H1 (cell line): ENCODE data around the gene NXPH4. TPM values are rescaled to one million over a fixed set of nuclear protein-coding genes. Genes with fewer than 3 reads are reported as not detected.

ENCODE experiments used
- CTCF ChIA-PET: fragments of 300-600 bp; sonication (Branson Sonifier 250); formaldehyde crosslinking; loops from one replicate; lab custom pipeline; 2021; ENCODE audit not compliant: partially characterized antibody; lab: Charles Lee
- POLR2A ChIA-PET: fragments of 300-600 bp; sonication (Branson Sonifier 250); formaldehyde crosslinking; loops from one replicate; lab custom pipeline; 2021; ENCODE audit warnings: inconsistent platforms; ENCODE audit not compliant: partially characterized antibody; lab: Charles Lee
- DNase-seq, 2 experiments: peaks; one replicate each; pipeline versions ENCODE4 v3.0.0 to v3.0.0-alpha.2; 2010 to 2022; ENCODE audit warnings: low spot score in 2 of 2, low read depth in 1 of 2, mixed read lengths in 1 of 2
- FAIRE-seq: peaks from 2 replicates; lab custom pipeline; 2011; peaks lifted over from hg19 to GRCh38; lab: Jason Lieb, UNC
- H2AFZ ChIP-seq: 2 replicates; pipeline ENCODE4 v1.8.1; 2012; ENCODE audit warnings: low read length, inconsistent platforms
- H2AK5ac ChIP-seq: 2 replicates; pipeline ENCODE4 v1.6.1; 2013; ENCODE audit warnings: low read depth, low read length
- H2BK120ac ChIP-seq: replicated peaks from 2 replicates; pipeline ENCODE3; 2013; ENCODE audit warnings: low read depth, low read length, inconsistent platforms
- H2BK12ac ChIP-seq: 2 replicates; pipeline ENCODE4 v1.6.1; 2013; ENCODE audit warnings: low read depth, low read length
- H2BK15ac ChIP-seq: 2 replicates; pipeline ENCODE4 v1.6.1; 2013; ENCODE audit warnings: low read length
- H2BK20ac ChIP-seq: 2 replicates; pipeline ENCODE4 v1.6.1; 2013; ENCODE audit warnings: low read length
- H2BK5ac ChIP-seq: 2 replicates; pipeline ENCODE4 v1.6.1; 2013; ENCODE audit warnings: low read depth, low read length
- H3K14ac ChIP-seq: 2 replicates; pipeline ENCODE4 v1.6.1; 2013; ENCODE audit warnings: inconsistent platforms; ENCODE audit not compliant: insufficient read length
- H3K18ac ChIP-seq: 2 replicates; pipeline ENCODE4 v1.6.1; 2013; ENCODE audit warnings: low read length; ENCODE audit errors: extremely low read depth
- H3K23ac ChIP-seq: 2 replicates; pipeline ENCODE4 v1.6.1; 2013; ENCODE audit warnings: inconsistent platforms; ENCODE audit not compliant: insufficient read length
- H3K23me2 ChIP-seq: 2 replicates; pipeline ENCODE4 v1.6.1; 2013; ENCODE audit warnings: low read depth, low read length
- H3K27ac ChIP-seq: 2 replicates; pipeline ENCODE4 v1.6.1; 2011; ENCODE audit warnings: low read depth, low read length, inconsistent platforms
- H3K27me3 ChIP-seq, 4 experiments: replicated peaks in 1 of 4; 1 replicate in 1 of 4; 2 replicates in 3 of 4; pipeline versions ENCODE4 v1.6.1 to v1.8.1; 2011 to 2013; ENCODE audit warnings: low read length in 3 of 4, mild to moderate bottlenecking in 3 of 4, inconsistent platforms in 2 of 4, mixed read lengths in 2 of 4, moderate library complexity in 1 of 4; ENCODE audit not compliant: control insufficient read depth in 3 of 4, insufficient read depth in 3 of 4; ENCODE audit errors: extremely low read depth in 1 of 4
- H3K36me3 ChIP-seq, 4 experiments: 2 replicates each; pipeline versions ENCODE4 v1.6.1 to v1.8.1; 2011 to 2013; ENCODE audit warnings: mild to moderate bottlenecking in 4 of 4, low read length in 3 of 4, moderate library complexity in 2 of 4, control low read depth in 1 of 4, inconsistent platforms in 1 of 4; ENCODE audit not compliant: insufficient read depth in 4 of 4, control insufficient read depth in 2 of 4
- H3K4ac ChIP-seq: replicated peaks from 2 replicates; pipeline ENCODE3; 2013; ENCODE audit warnings: low read length, low read depth, mixed read lengths, inconsistent platforms; ENCODE audit not compliant: insufficient read length
- H3K4me1 ChIP-seq, 4 experiments: replicated peaks in 1 of 4; 1 replicate in 1 of 4; 2 replicates in 3 of 4; pipeline versions ENCODE4 v1.6.1 to v1.8.1; 2011 to 2013; ENCODE audit warnings: low read length in 3 of 4, inconsistent platforms in 2 of 4, mixed read lengths in 1 of 4; ENCODE audit not compliant: insufficient read depth in 4 of 4, control insufficient read depth in 3 of 4
- H3K4me2 ChIP-seq, 2 experiments: 2 replicates each; pipeline versions ENCODE4 v1.6.1 to v1.8.1; 2011 to 2013; ENCODE audit warnings: low read depth in 2 of 2, low read length in 2 of 2, control low read depth in 1 of 2, inconsistent platforms in 1 of 2, mild to moderate bottlenecking in 1 of 2; ENCODE audit not compliant: insufficient read depth in 1 of 2
- H3K4me3 ChIP-seq, 4 experiments: fragments of 200-600, 300-600 bp in 1 of 4; sonication (generic), shearing (Covaris generic), sonication (Bioruptor Twin) in 1 of 4; 2 replicates each; pipeline versions ENCODE4 v1.5.1 to v1.8.1; 2011 to 2016; ENCODE audit warnings: low read length in 4 of 4, low read depth in 3 of 4, control low read depth in 2 of 4, inconsistent platforms in 2 of 4, mild to moderate bottlenecking in 2 of 4, mixed read lengths in 1 of 4, moderate library complexity in 1 of 4; ENCODE audit not compliant: insufficient read depth in 2 of 4; ENCODE audit errors: extremely low read depth in 1 of 4
- H3K56ac ChIP-seq: replicated peaks from 2 replicates; pipeline ENCODE3; 2013; ENCODE audit warnings: low read depth, mild to moderate bottlenecking, mixed read lengths, low read length, inconsistent platforms; ENCODE audit not compliant: insufficient read length
- H3K79me1 ChIP-seq: 2 replicates; pipeline ENCODE4 v1.6.1; 2013; ENCODE audit warnings: low read depth, low read length, control low read depth
- H3K79me2 ChIP-seq, 2 experiments: 2 replicates each; pipeline versions ENCODE4 v1.6.1 to v1.8.1; 2012 to 2013; ENCODE audit warnings: low read length in 2 of 2, mild to moderate bottlenecking in 2 of 2, inconsistent platforms in 1 of 2; ENCODE audit not compliant: insufficient read depth in 2 of 2, control insufficient read depth in 1 of 2
- H3K9ac ChIP-seq, 4 experiments: replicated peaks in 1 of 4; 1 replicate in 1 of 4; 2 replicates in 3 of 4; pipeline versions ENCODE4 v1.6.1 to v1.8.1; 2011 to 2013; ENCODE audit warnings: low read depth in 3 of 4, low read length in 3 of 4, control low read depth in 2 of 4, mild to moderate bottlenecking in 2 of 4, moderate library complexity in 2 of 4, inconsistent platforms in 1 of 4; ENCODE audit errors: extremely low read depth in 1 of 4
- H3K9me3 ChIP-seq, 2 experiments: 2 replicates each; pipeline versions ENCODE4 v1.6.1 to v1.8.1; 2012 to 2013; ENCODE audit warnings: mild to moderate bottlenecking in 2 of 2, moderate library complexity in 2 of 2, control low read depth in 1 of 2, inconsistent platforms in 1 of 2, low read depth in 1 of 2, low read length in 1 of 2, mixed read lengths in 1 of 2; ENCODE audit not compliant: insufficient read depth in 2 of 2
- H4K20me1 ChIP-seq, 2 experiments: replicated peaks in 1 of 2; 2 replicates each; pipeline versions ENCODE3 to v1.8.1; 2011 to 2013; ENCODE audit warnings: inconsistent platforms in 2 of 2, low read length in 2 of 2, mild to moderate bottlenecking in 1 of 2; ENCODE audit not compliant: insufficient read depth in 2 of 2, control insufficient read depth in 1 of 2
- H4K5ac ChIP-seq: 2 replicates; pipeline ENCODE4 v1.6.1; 2013; ENCODE audit warnings: low read length, low read depth, mixed read lengths, inconsistent platforms; ENCODE audit not compliant: insufficient read length
- H4K8ac ChIP-seq: 2 replicates; pipeline ENCODE4 v1.8.0; 2013; ENCODE audit warnings: mild to moderate bottlenecking, moderate library complexity, low read length, inconsistent platforms; ENCODE audit not compliant: insufficient read depth; ENCODE audit errors: extremely low read depth
- H4K91ac ChIP-seq: replicated peaks from 2 replicates; pipeline ENCODE3; 2013; ENCODE audit warnings: low read length, mixed read lengths, inconsistent platforms; ENCODE audit not compliant: insufficient read length
- ATF2 ChIP-seq: IDR thresholded peaks from 2 replicates; pipeline ENCODE4 v1.6.1; 2012; ENCODE audit warnings: low read length, inconsistent platforms
- CHD1 ChIP-seq: IDR thresholded peaks from 2 replicates; pipeline ENCODE4 v1.6.1; 2012; ENCODE audit warnings: low read depth, low read length, improper control_type of control experiment
- EZH2 ChIP-seq: fragments of 200-600 bp; sonication (generic); IDR thresholded peaks from 2 replicates; pipeline ENCODE4 v1.7.1; 2012; ENCODE audit warnings: low read depth, mild to moderate bottlenecking, moderate library complexity, low read length, inconsistent platforms; ENCODE audit not compliant: severe bottlenecking
- KDM1A ChIP-seq: fragments of 200-600, 300-600 bp; sonication (generic); IDR thresholded peaks from 2 replicates; pipeline ENCODE4 v1.7.1; 2016; ENCODE audit warnings: mild to moderate bottlenecking, low read length, borderline replicate concordance
- RFX5 ChIP-seq: IDR thresholded peaks from 2 replicates; pipeline ENCODE4 v1.6.1; 2011; ENCODE audit warnings: low read depth, low read length, improper control_type of control experiment, borderline replicate concordance
- SUZ12 ChIP-seq: fragments of 200-600 bp; sonication (generic); IDR thresholded peaks from 2 replicates; pipeline ENCODE4 v1.6.1; 2012; ENCODE audit warnings: mild to moderate bottlenecking, inconsistent platforms, low read length, moderate library complexity, mixed read lengths
- YY1 ChIP-seq: IDR thresholded peaks from 2 replicates; pipeline ENCODE4 v1.6.1; 2011; ENCODE audit warnings: low read depth, mild to moderate bottlenecking, low read length
- WGBS, 2 experiments: shearing (Covaris generic) in 1 of 2; methylation state at CpG; one replicate each; pipeline versions ENCODE4 v1.1.6 to v1.1.7; 2013 to 2015; ENCODE audit warnings: low lambda C conversion rate in 2 of 2, mixed read lengths in 2 of 2, inconsistent platforms in 1 of 2, low coverage in 1 of 2, missing lambda C conversion rate in 1 of 2; ENCODE audit not compliant: insufficient replicate concordance in 2 of 2, insufficient coverage in 1 of 2, insufficient read length in 1 of 2; ENCODE audit errors: extremely low coverage in 1 of 2, missing lambda C conversion rate in 1 of 2; 5-methylcytosine and 5-hydroxymethylcytosine counted together
- polyA plus RNA-seq, 7 experiments: library from polyadenylated mRNA; depleted of rRNA in 3 of 7; stranded (reverse) in 5 of 7; unstranded in 2 of 7; fragments of >200 nt in 5 of 7; fragments of 200-250 nt in 2 of 7; gene quantifications; 1 replicate in 5 of 7; 2 replicates in 1 of 7; 4 replicates in 1 of 7; pipeline versions ENCODE4 v1.2.1 to v1.2.3, GENCODE V29; 2011 to 2013; ENCODE audit warnings: missing spikeins in 2 of 7, mixed read lengths in 2 of 7
- total RNA-seq: library from RNA; stranded (reverse); fragmentation: NEBNext Ultra II Directional; extraction: Animal tissue kit (Norgen Biotek cat#: 25700); gene quantifications from 2 replicates; pipeline ENCODE4 v1.2.1, GENCODE V29; 2021

The NXPH4 gene
- total and polyA plus RNA-seq, 2 of the 8 experiments (the other 6 are each of a cell fraction or from before 2014, with no cell fraction given) = 0.92 to 1.7 TPM

- Histone ChIP-seq H4K8ac (no peak overlapping the region), H3K9ac (no peak overlapping the region), H2BK20ac (no peak overlapping the region), H3K36me3 (no peaks in the 10 kb centered on the region), H3K79me1 (no peaks in the 10 kb centered on the region), H3K4me3 (peak overlapping the region; percentile 7 to 46 (median 20); a peak in 3 of 8 replicates), H2BK15ac (peak overlapping the region; percentile 20; the same call in 1 of the 2 replicates), H3K27ac (no peak overlapping the region), H3K56ac (no peak overlapping the region), H3K23me2 (peaks cover 7% of the 10 kb centered on the region; the same call in 1 of the 2 replicates), H4K20me1 (peaks cover 16 to 41% of the 10 kb centered on the region in 2 experiments), H3K9me3 (no peaks in the 10 kb centered on the region), H2BK5ac (no peak overlapping the region), H3K79me2 (no peaks in the 10 kb centered on the region), H2BK120ac (no peak overlapping the region), H3K18ac (peak overlapping the region; percentile 32), H2AFZ (no peak overlapping the region), H2BK12ac (peak overlapping the region; percentile 14; the same call in 1 of the 2 replicates), H3K27me3 (peaks cover 88 to 98% (median 98%) of the 10 kb centered on the region in 4 experiments), H3K4ac (peak overlapping the region; percentile 47), H3K23ac (no peak overlapping the region), H3K4me2 (peak overlapping the region; percentile 58 to 71), H4K91ac (no peak overlapping the region), H2AK5ac (peak overlapping the region; percentile 26; the same call in 1 of the 2 replicates), H3K4me1 (peaks cover 0 to 51% (median 39%) of the 10 kb centered on the region in 4 experiments; a peak in 6 of 7 replicates), H3K14ac (no peak overlapping the region), H4K5ac (no peak overlapping the region)
- CTCF ChIA-PET = interaction anchor here (0.6 to 10.1 kb wide), 6 partner anchors 8 to 1069 kb away, joined by 3 to 726 read pairs (median 3); partner anchors contain the start of genes SHMT2 and STAC3
- POLR2A ChIA-PET = interaction anchor here (0.6 to 8.8 kb wide), 4 partner anchors 8 to 46 kb away, joined by 3 to 686 read pairs (median 3); partner anchors contain the start of gene SHMT2
- WGBS, 2 experiments = 18% methylated on average over 14 of the region's 14 CpGs; no CpG with 5 or more reads in 1 of the 2 experiments
- DNase-seq = peak in 1 of 2 experiments; percentile 49
- FAIRE-seq = no peak
- TF ChIP-seq ATF2 = no peak
- TF ChIP-seq EZH2 = peak; percentile 78
- no peak for TF ChIP-seq YY1
- TF ChIP-seq SUZ12 = peak; percentile 76; the same call in 1 of the 2 replicates
- no peak for TF ChIP-seq KDM1A
- no peak for TF ChIP-seq RFX5
- TF ChIP-seq CHD1 = no peak
Observed at GRCh38 chr12:57219205-57219992, 2.8 kb downstream of the NXPH4 start.
